HG03097 (cell line): ENCODE results near the gene SPR.
A peak's percentile ranks its signal among the peaks of the same experiment; 100 is the strongest.

Experiments
- ATAC-seq: cut with Tn5 transposase; IDR thresholded peaks from one replicate; pipeline ENCODE4 v1.9.1; 2021; ENCODE audit not compliant: unreplicated experiment, low FRiP score

SPR gene

DNA sequence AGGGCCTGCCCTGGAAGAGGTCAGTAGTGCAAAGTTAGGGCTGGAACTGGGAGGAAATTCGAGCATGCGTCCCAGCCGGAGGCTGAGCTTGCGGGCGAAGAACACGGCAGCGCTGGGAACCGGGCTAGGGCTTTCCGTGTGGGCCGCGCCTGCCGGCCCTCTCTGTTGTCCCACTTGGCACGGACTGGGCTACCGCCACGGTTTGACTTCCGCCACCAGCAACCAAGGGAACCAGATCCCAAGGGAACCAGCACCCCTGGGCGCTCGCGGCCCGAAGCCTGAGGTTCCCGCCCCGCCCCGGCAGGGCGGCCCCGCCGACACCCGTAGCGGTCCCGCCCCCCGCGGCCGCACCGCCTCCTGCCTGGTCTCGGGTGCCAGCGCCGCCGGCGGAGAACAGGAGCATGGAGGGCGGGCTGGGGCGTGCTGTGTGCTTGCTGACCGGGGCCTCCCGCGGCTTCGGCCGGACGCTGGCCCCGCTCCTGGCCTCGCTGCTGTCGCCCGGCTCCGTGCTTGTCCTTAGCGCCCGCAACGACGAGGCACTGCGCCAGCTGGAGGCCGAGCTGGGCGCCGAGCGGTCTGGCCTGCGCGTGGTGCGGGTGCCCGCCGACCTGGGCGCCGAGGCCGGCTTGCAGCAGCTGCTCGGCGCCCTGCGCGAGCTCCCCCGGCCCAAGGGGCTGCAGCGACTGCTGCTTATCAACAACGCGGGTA is at the start of gene SPR:
TSS of gene SPR (plus strand) at position 377 of the 708 bp plus-strand sequence. CDS start at position 402, 25 bp downstream.
- ATAC-seq, result peak; percentile 94

DNA sequence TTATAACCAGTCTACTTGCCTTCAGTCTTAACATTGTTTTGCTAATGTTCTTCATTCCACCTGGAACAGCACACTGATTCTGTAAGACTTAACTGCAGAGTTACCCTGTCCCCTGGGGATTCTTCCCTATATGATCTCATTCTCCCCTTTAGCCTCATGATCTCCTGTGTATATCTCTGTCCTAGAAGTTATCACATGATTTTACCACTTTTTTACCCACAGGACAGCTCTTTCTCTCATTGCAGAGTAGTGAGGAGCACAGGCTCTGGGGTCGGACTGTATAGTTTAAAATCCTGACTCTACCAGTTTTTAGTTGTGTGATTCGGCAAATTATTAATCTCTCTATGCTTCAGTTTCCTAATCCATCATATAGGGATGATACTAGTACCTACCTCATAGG is 47.1 kb upstream of the SPR start:
- no peak for ATAC-seq

DNA sequence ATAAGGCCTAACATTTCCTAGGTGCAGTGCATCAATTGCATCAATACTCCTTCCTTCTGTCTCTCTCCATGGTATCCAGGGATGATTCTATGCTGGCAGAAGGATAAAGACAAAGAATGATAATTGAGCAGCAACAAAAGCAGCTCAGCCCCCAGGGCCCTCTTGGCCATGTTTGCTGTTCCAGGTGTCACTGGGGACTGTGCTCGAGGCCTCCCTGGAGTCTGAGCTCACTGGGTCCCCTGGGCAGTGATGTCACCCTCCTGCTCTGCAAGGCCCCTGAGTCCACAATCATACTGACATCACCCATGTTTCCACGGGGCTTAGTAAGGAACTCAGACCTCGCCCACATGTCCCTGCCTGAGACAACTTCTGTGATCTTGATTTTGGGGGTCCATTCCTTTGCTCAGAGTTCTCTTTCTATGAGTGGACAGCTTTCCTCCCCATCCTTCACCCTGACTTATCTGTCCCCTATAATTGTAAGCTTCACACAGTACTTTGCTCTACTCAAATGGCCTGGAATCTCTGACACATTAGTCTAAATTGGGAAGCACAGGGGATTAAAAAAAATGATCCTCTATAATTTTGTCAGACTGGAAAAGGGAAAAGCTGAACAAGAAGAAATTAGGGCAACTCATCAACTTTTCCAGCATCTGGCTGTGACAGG is 45.6 kb upstream of the SPR start:
- no peak for ATAC-seq

DNA sequence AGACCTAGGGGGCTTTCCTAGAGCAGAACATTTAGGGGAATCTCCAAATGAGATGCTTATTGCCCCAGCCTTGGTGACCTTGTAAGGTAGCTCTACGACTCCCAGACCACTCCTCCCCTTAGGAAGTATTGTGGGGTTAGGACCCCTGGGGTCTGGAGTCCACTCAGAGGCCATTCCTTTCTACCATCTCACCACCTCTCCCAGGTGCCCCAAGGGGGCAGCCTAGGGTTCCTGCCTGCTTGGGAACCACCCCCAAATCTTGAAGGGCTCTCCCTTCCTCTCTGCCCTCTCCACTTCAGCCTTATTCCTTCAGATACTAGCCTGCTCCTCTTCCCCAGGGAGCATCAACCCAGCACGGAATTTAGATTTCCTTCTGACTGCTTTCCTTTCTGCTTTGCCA is 43.9 kb upstream of the SPR start:
- ATAC-seq, result no peak

DNA sequence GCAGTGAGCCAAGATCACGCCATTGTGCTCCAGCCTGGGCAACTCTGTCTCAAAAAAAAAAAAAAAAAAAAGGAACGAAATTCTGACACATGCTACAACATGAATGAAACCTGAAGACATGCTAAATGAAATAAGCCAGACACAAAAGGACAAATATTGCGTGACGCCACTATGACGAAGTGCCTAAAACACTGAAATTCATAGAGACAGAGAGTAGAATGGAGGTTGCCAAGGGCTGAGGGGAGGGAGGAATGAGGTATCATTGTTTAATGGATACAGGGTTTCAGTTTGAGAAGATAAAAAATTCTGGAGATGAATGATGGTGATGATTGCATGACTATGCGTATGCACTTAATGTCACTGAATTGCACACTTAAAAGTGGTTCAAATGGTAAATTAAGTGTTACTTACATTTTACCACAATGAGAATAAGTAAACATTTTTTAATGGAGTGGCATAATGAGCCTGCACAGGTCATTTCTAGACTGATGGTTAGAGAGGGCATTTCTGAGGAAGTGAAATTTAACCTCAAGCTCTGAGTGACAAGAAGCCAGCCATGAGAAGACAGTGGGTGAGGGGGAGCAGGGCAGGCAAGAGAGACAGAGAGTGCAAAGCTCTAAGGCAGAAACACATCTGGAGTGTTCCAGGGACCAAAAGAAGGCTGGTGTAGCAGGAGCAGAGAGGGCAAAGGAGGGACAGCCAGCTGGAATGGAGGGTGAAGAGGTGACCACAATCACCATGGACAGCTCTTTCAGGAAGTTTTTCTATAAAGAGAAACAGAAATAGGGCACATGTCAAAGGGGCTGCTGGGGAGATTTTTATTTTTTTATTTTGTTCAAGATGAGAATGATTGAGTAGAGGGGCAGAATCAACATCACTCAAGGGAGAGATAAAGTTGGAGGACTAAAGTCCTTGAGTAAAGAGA is 40.8 kb upstream of the SPR start:
- ATAC-seq, result peak; percentile 96

DNA sequence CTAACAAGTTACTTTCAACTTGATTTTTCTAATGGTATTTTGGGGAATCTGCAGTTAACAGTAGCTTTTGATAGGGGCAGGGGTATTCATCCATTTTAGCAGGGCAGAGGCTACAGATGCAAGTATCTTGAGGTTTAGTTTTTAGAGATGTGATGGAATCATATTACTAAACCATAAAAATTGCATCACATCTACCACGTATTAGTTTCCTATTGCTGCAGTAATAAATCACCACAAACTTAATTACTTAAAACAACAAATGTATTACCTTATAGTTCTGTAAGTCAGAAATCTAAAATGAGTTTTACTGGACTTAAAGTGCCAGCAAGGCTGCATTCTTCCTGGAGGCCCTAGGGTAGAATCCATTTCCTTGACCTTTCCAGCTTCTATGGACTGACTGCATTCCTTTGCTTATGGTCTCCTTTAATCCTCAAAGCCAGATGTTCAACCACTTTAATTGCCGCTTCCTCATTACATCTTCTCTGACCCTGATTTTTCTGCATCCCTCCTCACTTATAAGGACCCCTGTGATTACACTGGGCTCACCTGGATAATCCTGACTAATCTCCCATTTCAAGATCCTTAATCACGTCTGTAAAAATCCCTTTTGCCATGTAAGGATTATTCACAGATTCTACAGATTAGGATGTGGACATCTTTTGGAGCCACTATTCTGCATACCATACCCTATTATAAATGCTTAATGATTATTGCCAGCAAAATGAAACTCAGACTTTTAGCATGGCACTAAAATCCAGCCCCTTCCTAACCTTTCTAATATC is 39.5 kb upstream of the SPR start:
- no peak for ATAC-seq

DNA sequence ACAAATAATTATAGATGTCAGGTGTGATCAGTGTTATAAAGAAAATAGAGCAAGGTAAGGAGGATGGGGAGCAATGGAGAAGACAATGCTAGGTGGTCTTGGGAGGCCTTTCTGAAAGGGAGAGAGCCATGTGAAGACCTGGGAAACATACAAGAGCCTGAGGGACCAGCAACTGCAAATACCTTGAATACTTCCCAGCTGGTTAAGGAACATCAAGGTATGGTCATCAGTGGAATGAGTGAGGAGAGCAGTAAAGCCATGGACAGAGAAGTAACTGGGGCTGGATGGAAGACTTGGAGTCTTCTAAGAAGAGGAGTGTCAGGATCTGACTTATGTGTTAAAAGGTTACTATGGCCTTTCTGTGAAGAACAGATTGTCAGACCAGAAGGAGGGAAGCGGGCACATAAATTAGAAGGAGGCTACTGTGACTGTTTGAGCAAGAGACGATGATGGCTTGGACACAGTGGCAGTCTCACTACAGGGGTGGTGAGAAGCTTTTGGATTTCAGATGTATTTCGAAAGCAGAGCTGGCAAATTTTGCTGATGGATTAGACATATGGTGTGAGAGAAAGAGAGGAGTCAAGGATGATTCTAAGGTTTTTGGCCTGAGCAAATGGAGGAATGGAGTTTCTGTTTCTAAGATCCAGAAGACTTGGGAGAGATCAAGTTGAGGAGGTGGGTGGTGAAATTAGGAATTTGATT is 38.6 kb upstream of the SPR start:
- no peak for ATAC-seq

DNA sequence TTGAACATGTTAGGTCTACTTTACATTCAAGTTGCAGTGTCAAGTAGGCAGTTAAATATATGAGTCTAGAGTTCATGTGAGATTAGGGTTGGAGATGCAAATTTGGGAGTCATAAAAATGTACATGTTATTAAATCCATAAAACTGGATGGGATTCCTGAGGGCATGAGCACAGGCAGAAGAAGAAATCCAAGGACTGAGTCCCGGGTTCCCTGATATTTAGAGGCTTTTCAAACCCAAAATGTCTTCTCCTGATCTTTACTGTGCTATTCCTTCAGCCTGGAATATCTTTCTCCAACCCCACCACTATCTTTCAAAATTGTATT is 38.1 kb upstream of the SPR start:
- no peak for ATAC-seq

DNA sequence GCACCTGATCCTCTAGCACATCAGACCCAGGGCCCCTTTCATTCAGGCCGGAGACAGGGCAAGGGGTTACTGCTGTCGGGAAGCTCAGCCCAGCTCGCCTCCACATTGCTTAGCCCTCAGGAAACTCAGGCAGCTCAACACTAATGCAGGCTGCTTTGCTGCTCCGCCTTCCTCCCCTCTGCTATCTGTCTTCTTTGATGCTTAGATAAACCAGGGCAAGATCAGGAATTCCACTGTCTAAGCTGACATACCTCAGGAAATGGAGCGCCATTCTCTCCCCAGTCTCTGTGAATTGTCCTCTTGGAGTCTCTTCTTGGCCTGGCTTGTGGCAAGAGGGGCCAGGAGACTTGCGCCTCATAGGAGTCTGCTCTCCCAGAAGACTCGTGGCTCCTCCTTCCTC is 35.9 kb upstream of the SPR start:
- ATAC-seq, result no peak

DNA sequence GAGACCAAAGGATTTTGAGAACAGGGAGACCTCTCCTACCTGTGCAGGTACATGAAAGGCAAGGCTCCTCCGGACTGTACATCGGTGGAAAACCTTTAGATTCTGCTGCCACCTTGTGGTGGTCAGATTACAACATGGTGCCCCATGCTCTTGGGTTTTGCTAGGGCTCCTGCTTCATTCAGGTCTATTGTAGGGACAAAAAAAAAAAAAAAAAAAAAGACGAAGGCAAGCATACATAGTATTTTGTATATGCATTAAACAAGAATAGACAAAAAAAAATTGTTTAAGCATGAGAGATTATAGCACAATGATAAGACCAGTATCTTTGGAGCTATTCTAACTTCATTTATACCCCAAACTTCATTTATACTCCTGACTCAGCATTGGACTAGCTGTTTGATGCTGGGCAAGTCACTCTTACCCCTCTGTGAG is 27.4 kb upstream of the SPR start:
- no peak for ATAC-seq

DNA sequence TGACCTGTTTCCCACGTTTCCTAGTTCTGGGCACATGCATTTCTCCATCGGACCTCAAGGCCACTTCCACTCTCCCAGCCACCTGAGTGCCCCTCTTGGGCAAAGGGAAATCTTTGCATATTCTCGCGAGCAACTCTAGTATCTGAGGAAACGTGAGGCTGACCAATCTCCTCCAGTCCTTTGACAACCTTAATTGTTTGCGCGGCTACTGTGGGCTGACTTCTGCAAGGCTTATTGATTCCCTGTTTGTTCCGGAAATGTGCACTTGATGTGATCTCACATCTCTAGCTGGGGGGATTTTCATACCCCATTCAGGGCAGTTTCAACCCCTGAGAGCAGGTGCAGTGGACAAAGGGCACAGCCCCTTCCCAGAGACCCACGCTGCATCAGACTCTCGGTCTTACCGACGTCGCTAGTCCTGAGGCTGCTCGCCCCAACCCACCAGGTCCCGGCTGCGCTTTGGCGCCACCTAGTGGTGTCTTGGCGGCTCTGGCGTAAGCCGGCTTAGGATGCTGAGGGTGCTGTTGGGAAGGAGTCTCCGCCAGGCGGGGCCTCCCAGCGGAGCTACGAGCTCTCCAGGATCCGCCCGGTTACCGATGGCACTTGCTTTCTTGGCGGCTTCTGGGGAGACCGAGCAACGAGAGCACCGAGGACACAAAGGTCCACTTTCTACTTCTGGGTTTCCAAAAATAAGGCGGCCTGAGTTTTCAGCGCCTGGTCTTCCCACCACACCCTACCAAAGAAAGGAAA is 24.8 kb upstream of the SPR start:
- peak; percentile 91 for ATAC-seq

DNA sequence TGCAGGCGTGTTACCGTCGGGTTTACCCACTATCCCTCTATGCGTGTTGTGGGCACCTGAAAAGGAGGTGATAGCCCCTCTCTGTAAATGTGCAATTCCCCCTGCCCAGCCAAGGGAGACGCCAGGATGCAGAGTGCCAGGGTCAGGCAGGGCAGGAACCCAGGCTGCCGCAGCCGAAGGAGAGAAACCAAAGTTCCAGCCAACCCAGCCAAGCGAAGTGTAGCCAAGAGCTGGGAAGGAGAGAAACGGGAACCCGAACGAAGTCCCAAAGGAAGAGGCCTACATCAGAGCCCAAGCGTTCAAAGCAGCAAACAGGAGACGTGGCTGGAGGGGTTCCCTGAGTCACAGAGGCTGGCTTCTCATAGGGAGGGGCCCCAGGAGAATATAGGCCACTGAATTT is 24.2 kb upstream of the SPR start:
- ATAC-seq, result no peak

DNA sequence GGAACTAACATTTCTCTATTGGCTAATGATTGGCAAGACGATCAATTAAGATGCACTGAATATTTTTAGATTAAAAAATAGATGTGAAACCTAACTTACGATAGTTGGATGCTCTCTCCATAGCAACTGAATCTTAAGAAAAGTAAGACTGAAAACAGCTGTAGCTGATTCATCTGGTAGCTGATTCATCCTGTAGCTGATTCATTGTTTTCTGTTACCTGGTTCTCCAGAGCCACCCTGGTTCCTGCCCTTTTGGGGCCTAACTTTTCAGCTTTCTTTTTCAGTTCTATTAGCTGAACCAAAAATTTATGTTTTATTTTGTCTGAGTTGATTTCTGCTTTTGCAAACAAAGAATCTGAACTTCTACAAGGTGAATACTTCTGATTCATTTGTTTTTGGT is 22.7 kb upstream of the SPR start:
- no peak for ATAC-seq

DNA sequence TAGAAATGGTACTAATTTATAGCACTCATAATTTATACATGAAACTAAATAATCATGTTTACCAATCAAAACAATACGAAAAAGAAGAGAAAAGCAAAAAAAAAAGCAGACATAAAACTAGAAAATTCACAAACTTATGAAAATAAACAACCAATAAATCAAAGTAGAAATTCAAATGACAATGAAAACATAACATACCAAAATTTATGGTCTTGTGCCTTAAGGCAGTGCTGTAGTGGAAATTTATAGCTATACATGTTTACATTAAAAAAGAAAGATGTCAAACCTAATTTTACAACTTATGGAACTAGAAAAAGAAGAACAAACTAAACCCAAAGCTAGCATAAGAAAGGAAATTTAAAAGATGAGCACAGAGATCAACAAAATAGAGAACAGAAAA is 16.1 kb upstream of the SPR start:
- ATAC-seq, result no peak

DNA sequence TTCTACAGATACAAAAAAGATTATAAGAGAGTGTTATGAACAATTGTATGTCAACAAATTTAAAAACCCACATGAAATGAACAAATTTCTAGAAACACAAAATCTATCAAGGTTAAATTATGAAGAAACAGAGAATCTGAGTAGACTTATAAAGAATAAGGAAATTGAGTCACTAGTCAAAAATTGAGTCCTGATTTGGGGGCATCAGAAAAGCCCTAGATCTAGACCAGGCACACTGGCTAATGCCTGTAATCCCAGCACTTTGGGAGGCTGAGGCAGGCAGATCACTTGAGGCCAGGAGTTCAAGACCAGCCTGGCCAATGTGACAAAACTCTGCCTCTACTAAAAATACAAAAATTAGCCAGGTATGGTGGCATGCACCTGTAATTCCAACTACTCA is 15.3 kb upstream of the SPR start:
- ATAC-seq, result no peak

DNA sequence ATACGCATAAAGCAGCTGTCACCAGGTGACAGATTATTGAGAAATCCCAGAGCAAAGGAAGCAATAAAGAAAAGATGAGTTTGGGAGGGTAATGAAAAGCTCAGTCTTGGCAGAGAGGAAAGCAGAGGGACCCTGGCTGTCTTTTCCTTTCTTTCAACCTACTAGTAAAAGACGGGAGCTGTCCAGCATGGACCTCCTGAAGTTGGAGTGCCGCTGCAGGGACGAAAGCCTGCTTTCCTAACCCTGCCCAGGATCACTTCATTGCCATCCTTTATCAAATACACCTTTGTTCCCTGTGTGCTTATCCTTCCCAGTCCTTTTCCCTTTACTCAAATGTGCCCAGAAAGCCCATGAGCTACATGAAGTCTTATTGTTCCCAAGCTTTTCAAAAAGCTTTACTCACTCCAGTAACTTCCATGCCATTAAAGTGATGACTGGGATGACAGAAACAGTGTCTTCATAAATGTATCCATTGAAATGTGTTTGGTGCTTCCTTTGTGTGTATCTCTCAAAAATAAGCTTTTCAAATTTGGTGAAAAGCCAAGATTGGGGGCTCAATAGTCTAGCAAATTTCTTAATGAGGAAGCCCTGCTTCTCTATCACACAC is 3.7 kb upstream of the SPR start:
- no peak for ATAC-seq

DNA sequence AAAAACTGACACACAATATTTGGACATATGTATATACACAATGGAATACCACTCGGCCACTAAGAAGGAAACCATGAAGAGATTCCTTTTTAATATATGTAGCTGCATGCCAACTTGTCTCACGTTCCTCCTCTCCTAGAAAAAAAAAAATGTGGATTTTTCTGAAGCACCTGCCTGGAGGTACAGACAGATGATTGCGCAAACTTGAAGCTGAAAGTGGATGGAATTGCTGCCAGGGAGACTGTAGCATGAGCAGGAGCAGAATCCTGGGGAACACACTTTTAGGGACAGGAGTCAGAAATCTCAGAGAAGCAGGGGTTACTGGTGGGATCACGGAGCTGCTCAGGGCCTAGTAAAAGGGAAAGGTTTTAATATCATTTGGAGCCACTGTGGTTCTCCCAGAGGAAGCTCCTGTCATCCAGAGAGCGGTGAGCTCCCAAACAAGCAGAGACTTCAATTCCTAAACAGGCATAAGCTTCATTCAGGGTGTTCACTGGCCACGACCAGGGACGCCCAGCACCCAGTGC is 640 bp upstream of the SPR start:
- ATAC-seq, result no peak

DNA sequence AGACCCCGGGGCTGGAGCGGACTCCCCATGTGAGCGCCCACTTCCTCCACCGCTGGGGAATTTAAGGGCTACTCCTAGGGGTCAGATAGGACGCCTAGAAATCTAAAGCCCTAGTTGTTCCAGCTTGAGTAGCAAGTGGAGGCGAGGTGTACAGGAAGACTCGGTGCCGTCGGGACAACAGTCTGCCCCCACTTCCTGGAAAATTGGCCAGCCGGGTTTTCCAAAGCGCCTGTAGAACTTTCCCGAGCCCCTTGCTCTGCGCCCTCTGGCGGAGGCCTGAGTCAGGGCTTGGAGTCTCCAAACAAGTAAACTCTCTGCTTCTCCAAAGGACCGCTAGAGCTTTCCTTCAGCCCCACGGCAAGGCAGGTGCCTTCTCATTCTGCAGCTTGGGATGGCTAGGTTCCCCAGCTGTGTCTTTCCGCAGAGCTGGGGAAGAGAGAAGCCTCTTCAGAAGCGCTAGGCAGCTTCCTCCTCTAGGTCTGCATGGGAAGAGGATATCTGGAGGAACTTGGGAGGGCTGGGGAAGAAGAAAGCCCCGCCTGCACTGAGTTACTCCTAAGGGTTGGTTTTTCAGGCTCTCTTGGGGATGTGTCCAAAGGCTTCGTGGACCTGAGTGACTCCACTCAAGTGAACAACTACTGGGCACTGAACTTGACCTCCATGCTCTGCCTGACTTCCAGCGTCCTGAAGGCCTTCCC is 681 bp downstream of the SPR start:
- ATAC-seq, result peak; percentile 30
